Uterus (tissue), 4 donors: Measurements from ENCODE around the gene CHRDL2. TPM values are rescaled to one million over a fixed set of nuclear protein-coding genes. Genes with fewer than 3 reads are reported as not detected.

Experiments
- DNase-seq, 2 donors: peaks; one replicate each; pipeline ENCODE4 v3.0.0-alpha.2; 2019 to 2020
- H3K27ac ChIP-seq, 2 donors: fragments of 200-600 bp; sonication (generic); 1 replicate in 1 of 2; 2 replicates in 1 of 2; pipeline ENCODE4 v1.5.1; 2016 to 2018
- H3K27me3 ChIP-seq, 2 donors: fragments of 200-600 bp; sonication (generic); one replicate each; pipeline ENCODE4 v1.5.1; 2018 to 2019; ENCODE audit warnings: control low read depth in 1 of 2
- H3K36me3 ChIP-seq, 2 donors: fragments of 200-600 bp; sonication (generic); one replicate each; pipeline ENCODE4 v1.5.1; 2019; ENCODE audit warnings: control low read depth in 1 of 2
- H3K4me1 ChIP-seq, 2 donors: fragments of 200-600 bp; sonication (generic); one replicate each; pipeline ENCODE4 v1.5.1; 2018 to 2019; ENCODE audit warnings: control low read depth in 1 of 2
- H3K4me3 ChIP-seq, 2 donors: fragments of 200-600 bp; sonication (generic); 1 replicate in 1 of 2; 2 replicates in 1 of 2; pipeline ENCODE4 v1.5.1; 2018 to 2019; ENCODE audit warnings: mild to moderate bottlenecking in 1 of 2
- H3K9me3 ChIP-seq, 2 donors: fragments of 200-600 bp; sonication (generic); one replicate each; pipeline ENCODE4 v1.5.1; 2019; ENCODE audit warnings: control low read depth in 1 of 2
- POLR2A ChIP-seq, 2 donors: fragments of 450-650 bp; IDR thresholded peaks; one replicate each; pipeline ENCODE4 v1.6.1; 2016; ENCODE audit warnings: antibody characterized with exemption in 2 of 2, mild to moderate bottlenecking in 1 of 2, moderate library complexity in 1 of 2
- intact Hi-C: fragments of 100-400 bp; cut with DNase I; formaldehyde crosslinking; loops from one replicate; pipeline ENCODE4 v1.15.1; 2023; ENCODE audit warnings: low total_unique reads
- total RNA-seq, 4 donors: library from RNA; depleted of rRNA in 3 of 4; stranded (reverse); fragments of >200 nt in 3 of 4; gene quantifications; one replicate each; pipeline versions ENCODE4 v1.1.0 to v1.2.4, GENCODE V29; 2014 to 2023
- TF ChIP-seq, protein P1 (sequence below), 4 experiments: fragments of 200-600 bp in 2 of 4; fragments of 450-650 bp in 2 of 4; sonication (generic) in 2 of 4; IDR thresholded peaks; one replicate each; pipeline ENCODE4 v1.5.1; 2016 to 2019; ENCODE audit warnings: antibody characterized with exemption in 4 of 4, mild to moderate bottlenecking in 2 of 4, moderate library complexity in 1 of 4
- donor health status: DM: yes; HTN: yes; CAD: no.

CHRDL2 gene
- total RNA-seq, 4 donors from 2014 or later = 0.41 to 115 (median 2.9) TPM

DNA sequence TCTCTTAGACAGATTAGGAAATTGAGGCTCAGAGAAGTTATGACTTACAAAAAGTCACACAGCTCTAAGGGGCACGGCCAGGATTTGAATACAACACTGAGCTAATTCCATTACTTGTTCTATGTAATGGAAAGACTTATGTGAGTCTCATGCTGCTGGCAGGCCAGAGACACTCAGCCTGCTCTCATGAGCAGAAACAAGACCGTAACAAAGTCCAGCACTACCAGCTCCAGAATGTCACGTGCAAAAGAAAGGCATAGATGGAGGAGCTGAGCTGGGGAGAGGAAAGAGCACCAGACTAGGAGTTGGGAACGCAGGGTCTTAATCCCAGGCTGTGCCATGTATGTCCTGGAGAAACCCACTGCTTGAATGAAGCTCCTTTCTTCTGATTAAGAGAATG lies 1.8 kb downstream of the CHRDL2 start:
- H3K36me3 ChIP-seq = no peaks in the 10 kb centered on the region
- peak overlapping the region; percentile 63 to 80 for H3K27ac ChIP-seq
- H3K4me1 ChIP-seq = peaks cover 0 to 7% of the 10 kb centered on the region in 2 donors
- peak in 1 of 2 donors; percentile 10 for DNase-seq
- no peaks in the 10 kb centered on the region for H3K9me3 ChIP-seq
- intact Hi-C loops = no loop called here
- TF ChIP-seq, protein P1, sequence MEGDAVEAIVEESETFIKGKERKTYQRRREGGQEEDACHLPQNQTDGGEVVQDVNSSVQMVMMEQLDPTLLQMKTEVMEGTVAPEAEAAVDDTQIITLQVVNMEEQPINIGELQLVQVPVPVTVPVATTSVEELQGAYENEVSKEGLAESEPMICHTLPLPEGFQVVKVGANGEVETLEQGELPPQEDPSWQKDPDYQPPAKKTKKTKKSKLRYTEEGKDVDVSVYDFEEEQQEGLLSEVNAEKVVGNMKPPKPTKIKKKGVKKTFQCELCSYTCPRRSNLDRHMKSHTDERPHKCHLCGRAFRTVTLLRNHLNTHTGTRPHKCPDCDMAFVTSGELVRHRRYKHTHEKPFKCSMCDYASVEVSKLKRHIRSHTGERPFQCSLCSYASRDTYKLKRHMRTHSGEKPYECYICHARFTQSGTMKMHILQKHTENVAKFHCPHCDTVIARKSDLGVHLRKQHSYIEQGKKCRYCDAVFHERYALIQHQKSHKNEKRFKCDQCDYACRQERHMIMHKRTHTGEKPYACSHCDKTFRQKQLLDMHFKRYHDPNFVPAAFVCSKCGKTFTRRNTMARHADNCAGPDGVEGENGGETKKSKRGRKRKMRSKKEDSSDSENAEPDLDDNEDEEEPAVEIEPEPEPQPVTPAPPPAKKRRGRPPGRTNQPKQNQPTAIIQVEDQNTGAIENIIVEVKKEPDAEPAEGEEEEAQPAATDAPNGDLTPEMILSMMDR (IDR thresholded peaks at IDR 0.05) = no peak
- TF ChIP-seq POLR2A (IDR thresholded peaks at IDR 0.05) = no peak
- no peaks in the 10 kb centered on the region for H3K27me3 ChIP-seq
- no peak overlapping the region for H3K4me3 ChIP-seq

DNA sequence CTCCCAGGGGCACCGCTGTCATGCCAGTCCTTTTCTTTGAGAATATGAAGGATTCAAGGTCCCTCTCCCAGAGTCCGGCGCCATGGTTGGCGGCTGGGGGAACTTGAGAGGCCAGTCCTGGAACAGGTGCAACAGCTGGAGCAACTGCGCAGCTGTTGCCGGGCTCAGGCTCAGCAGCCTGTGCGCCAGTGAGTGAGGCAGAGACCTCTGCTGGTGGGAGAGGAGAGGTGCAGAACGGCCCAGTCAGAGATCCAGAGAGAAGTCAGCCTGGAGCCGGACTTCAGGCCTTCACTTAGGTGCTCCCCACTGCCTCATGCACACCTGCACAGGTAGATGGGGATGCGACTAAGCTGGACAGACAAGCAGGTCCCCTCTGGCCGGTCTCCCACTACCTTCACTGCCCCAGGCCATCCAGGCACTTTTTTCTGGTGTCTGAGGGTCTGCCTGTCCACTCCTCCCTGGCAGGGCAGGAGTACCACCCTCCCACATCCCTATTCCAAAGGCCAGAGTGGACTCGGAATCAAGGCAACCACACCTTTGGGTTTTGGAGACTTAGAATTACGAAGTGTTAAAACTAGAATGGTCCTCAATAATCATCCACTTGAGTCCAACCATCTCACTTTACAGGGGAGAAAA lies 4.6 kb downstream of the CHRDL2 start:
- DNase-seq = peak; percentile 81 to 82
- H3K4me1 ChIP-seq = peaks cover 0 to 3% of the 10 kb centered on the region in 2 donors
- peak overlapping the region; percentile 51 to 75 for H3K27ac ChIP-seq
- no peaks in the 10 kb centered on the region for H3K9me3 ChIP-seq
- no peaks in the 10 kb centered on the region for H3K27me3 ChIP-seq
- TF ChIP-seq POLR2A (IDR thresholded peaks at IDR 0.05) = peak in 1 of 2 donors; percentile 24
- TF ChIP-seq, protein P1 (IDR thresholded peaks at IDR 0.05) = peak; percentile 90 to 96 (median 96)
- intact Hi-C loops = no loop called here
- no peak overlapping the region for H3K4me3 ChIP-seq
- H3K36me3 ChIP-seq = no peaks in the 10 kb centered on the region

DNA sequence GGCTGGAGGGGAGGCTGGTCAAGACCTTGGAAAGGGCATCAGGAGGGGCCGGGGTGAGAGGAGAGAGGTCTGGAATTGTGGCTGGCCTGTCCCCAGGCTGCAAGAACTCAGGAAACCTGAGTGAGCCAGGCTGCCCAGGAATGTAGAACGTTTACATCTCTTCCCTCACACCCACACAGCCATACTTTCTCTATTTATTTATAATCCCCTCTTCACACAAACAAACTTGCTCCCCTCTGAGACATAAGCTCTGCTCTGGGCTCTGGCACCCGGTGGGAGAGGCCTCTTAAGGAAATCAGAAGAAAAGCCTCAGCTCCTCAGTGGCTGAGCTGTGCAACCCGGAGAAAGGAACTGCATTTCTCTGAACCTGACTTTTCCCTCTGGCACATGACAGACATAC lies 5.5 kb downstream of the CHRDL2 start:
- intact Hi-C loops = no loop called here
- no peaks in the 10 kb centered on the region for H3K36me3 ChIP-seq
- H3K4me3 ChIP-seq = no peak overlapping the region
- peak in 1 of 2 donors; percentile 5 for DNase-seq
- H3K4me1 ChIP-seq = peaks cover 0 to 5% of the 10 kb centered on the region in 2 donors
- H3K27ac ChIP-seq = peak overlapping the region; percentile 20 to 42
- H3K27me3 ChIP-seq = no peaks in the 10 kb centered on the region
- TF ChIP-seq, protein P1 (IDR thresholded peaks at IDR 0.05) = no peak
- no peak for TF ChIP-seq POLR2A (IDR thresholded peaks at IDR 0.05)
- H3K9me3 ChIP-seq = no peaks in the 10 kb centered on the region

DNA sequence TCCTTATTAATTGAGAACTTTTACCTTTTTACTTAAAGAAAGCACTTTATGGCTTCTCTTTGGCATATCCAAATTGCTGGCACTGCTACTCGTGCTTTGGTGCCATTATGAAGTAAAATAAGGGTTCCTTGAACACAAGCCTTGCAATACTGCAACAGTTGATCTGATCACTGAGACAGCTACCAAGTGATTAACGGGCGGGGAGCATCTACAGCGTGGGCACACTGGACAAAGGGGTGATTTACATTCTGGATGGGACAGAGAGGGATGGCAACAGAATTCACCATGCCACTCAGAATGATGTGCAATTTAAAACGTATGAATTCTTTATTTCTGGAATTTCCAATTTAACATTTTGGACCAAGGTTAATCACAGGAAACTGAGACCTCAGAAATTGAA lies 7.7 kb downstream of the CHRDL2 start:
- no peak overlapping the region for H3K27ac ChIP-seq
- no peaks in the 10 kb centered on the region for H3K36me3 ChIP-seq
- H3K9me3 ChIP-seq = no peaks in the 10 kb centered on the region
- H3K4me1 ChIP-seq = peaks cover 0 to 12% of the 10 kb centered on the region in 2 donors
- intact Hi-C loops = no loop called here
- no peak overlapping the region for H3K4me3 ChIP-seq
- H3K27me3 ChIP-seq = no peaks in the 10 kb centered on the region
- DNase-seq = peak in 1 of 2 donors; percentile 4
- no peak for TF ChIP-seq POLR2A (IDR thresholded peaks at IDR 0.05)
- TF ChIP-seq, protein P1 (IDR thresholded peaks at IDR 0.05) = no peak

DNA sequence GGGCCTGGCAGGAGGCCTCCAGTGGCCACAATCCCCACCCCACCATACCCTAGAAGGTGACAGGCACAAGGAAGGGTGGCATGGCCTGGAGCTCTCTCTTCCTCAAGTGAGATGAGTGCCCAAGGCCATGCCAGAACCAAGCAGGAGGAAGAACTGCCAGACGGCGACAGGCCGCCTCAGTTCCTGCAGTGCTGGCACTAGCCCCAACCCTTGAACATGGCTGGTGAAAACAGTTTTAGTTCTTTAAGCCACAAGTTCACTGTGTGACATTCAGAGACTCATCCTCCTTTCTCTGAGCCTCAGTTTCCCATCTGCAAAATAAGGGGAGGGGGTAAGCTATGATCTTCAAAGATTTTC lies 9.8 kb downstream of the CHRDL2 start:
- no peaks in the 10 kb centered on the region for H3K27me3 ChIP-seq
- H3K36me3 ChIP-seq = no peaks in the 10 kb centered on the region
- DNase-seq = peak in 1 of 2 donors; percentile 20
- H3K4me1 ChIP-seq = peaks cover 0 to 12% of the 10 kb centered on the region in 2 donors
- no peaks in the 10 kb centered on the region for H3K9me3 ChIP-seq
- H3K27ac ChIP-seq = peak overlapping the region; percentile 66 to 79
- no peak for TF ChIP-seq POLR2A (IDR thresholded peaks at IDR 0.05)
- TF ChIP-seq, protein P1 (IDR thresholded peaks at IDR 0.05) = no peak
- no peak overlapping the region for H3K4me3 ChIP-seq
- intact Hi-C loops = no loop called here
